Daoy (cell line): ENCODE results near the gene TRAPPC14. TPM values are rescaled to one million over a fixed set of nuclear protein-coding genes. Genes with fewer than 3 reads are reported as not detected.

Experiments used
- DNase-seq: peaks from one replicate; pipeline ENCODE4 v3.0.0-alpha.2; 2015; ENCODE audit warnings: low read depth
- total RNA-seq: library from RNA; depleted of rRNA; stranded (reverse); fragments of >200 nt; shearing (Covaris generic); gene quantifications from 2 replicates; pipeline ENCODE4 v1.2.3, GENCODE V29; 2014; rRNA removed

TRAPPC14 gene
- total RNA-seq, 1 experiment from 2014 or later, result 15.5 TPM

GRCh38 chr7:100124301-100125230 is 34.0 kb downstream of the TRAPPC14 start:
- no peak for DNase-seq

- no peak for DNase-seq
Measured at GRCh38 chr7:100122568-100122967, 36.0 kb downstream of the TRAPPC14 start.

- no peak for DNase-seq
Measured at GRCh38 chr7:100122067-100122466, 36.5 kb downstream of the TRAPPC14 start.

GRCh38 chr7:100120733-100121036 is 37.8 kb downstream of the TRAPPC14 start:
- DNase-seq, result no peak

- DNase-seq, result peak; percentile 73
Measured at GRCh38 chr7:100119970-100120732, 38.4 kb downstream of the TRAPPC14 start.

- DNase-seq, result peak; percentile 100
Measured at GRCh38 chr7:100119072-100119969, 39.2 kb downstream of the TRAPPC14 start, which contains the start of the genes CNPY4 and TAF6. CNPY4 (plus strand) TSS chr7:100119634; CDS start chr7:100119745, 111 bp downstream. TAF6 (minus strand) TSS chr7:100119358; CDS start chr7:100114209, 5,149 bp downstream.

- DNase-seq, result no peak
Measured at GRCh38 chr7:100118388-100119071, 40.0 kb downstream of the TRAPPC14 start.

GRCh38 chr7:100115026-100115425 is 43.5 kb downstream of the TRAPPC14 start:
- DNase-seq, result no peak

- DNase-seq, result no peak
Measured at GRCh38 chr7:100111914-100112313, 46.6 kb downstream of the TRAPPC14 start.

- DNase-seq, result no peak
Measured at GRCh38 chr7:100111156-100111555, 47.4 kb downstream of the TRAPPC14 start.

- no peak for DNase-seq
Measured at GRCh38 chr7:100109521-100110163, 48.9 kb downstream of the TRAPPC14 start.

- DNase-seq, result no peak
Measured at GRCh38 chr7:100107890-100108289, 50.6 kb downstream of the TRAPPC14 start.

- DNase-seq, result no peak
Measured at GRCh38 chr7:100107125-100107737, 51.3 kb downstream of the TRAPPC14 start.

GRCh38 chr7:100106633-100107032 is 51.9 kb downstream of the TRAPPC14 start:
- DNase-seq, result no peak

GRCh38 chr7:100105534-100105933 is 53.0 kb downstream of the TRAPPC14 start:
- DNase-seq, result no peak

Other genes with a start within 250 kb of the TRAPPC14 start
- 21.0 and 24.6 TPM in 2 replicates for gene TRIM4, start 239.2 kb downstream of the TRAPPC14 start, total RNA-seq
- not detected in 2 replicates for gene GJC3, start 229.1 kb downstream of the TRAPPC14 start, total RNA-seq
- 0.29 and 0.74 TPM in 2 replicates for gene AZGP1, start 182.7 kb downstream of the TRAPPC14 start, total RNA-seq
- 13.9 and 14.2 TPM in 2 replicates for gene ZKSCAN1, start 143.1 kb downstream of the TRAPPC14 start, total RNA-seq
- gene ZSCAN21, start 108.9 kb downstream of the TRAPPC14 start, total RNA-seq, result 14.1 and 20.3 TPM in 2 replicates
- 61.4 and 103 TPM in 2 replicates for gene ZNF3, start 77.0 kb downstream of the TRAPPC14 start, total RNA-seq
- 87.6 and 127 TPM in 2 replicates for gene COPS6, start 69.8 kb downstream of the TRAPPC14 start, total RNA-seq
- 469 and 539 TPM in 2 replicates for gene MCM7, start 57.3 kb downstream of the TRAPPC14 start, total RNA-seq
- gene AP4M1, start 57.1 kb downstream of the TRAPPC14 start, total RNA-seq, result 68.9 and 80.6 TPM in 2 replicates
- gene TAF6, start 39.4 kb downstream of the TRAPPC14 start, total RNA-seq, result 47.3 and 58.6 TPM in 2 replicates
- gene CNPY4, start 39.1 kb downstream of the TRAPPC14 start, total RNA-seq, result 11.8 and 16.0 TPM in 2 replicates
- gene MBLAC1, start 31.8 kb downstream of the TRAPPC14 start, total RNA-seq, result 6.3 and 8.1 TPM in 2 replicates
- gene LAMTOR4, start 9.8 kb downstream of the TRAPPC14 start, total RNA-seq, result 225 and 232 TPM in 2 replicates
- gene GAL3ST4, start 9.9 kb upstream of the TRAPPC14 start, total RNA-seq, result 0.29 and 0.65 TPM in 2 replicates
- 10.9 and 16.7 TPM in 2 replicates for gene GPC2, start 18.7 kb upstream of the TRAPPC14 start, total RNA-seq
- gene STAG3, start 19.2 kb upstream of the TRAPPC14 start, total RNA-seq, result 0.77 and 1.3 TPM in 2 replicates
- gene PVRIG, start 61.2 kb upstream of the TRAPPC14 start, total RNA-seq, result not detected in 2 replicates
- gene SPDYE3, start 149.0 kb upstream of the TRAPPC14 start, total RNA-seq, result not detected in 2 replicates
- 15.6 and 24.5 TPM in 2 replicates for gene PILRB, start 199.4 kb upstream of the TRAPPC14 start, total RNA-seq
- 0.69 TPM in 1 of 2 replicates, not detected in the other for gene PILRA, start 214.8 kb upstream of the TRAPPC14 start, total RNA-seq